Effector memory CD8-positive, alpha-beta T cell (primary cell): ENCODE measurements around the gene ACSM2A.
"Not testable (repeated sequence)": the region's sequence is repeated elsewhere in the genome, so short reads cannot be mapped to it uniquely, and the experiment has no call there.

ENCODE experiments used
- ATAC-seq: fragments of 150-1000 bp; cut with Tn5 transposase; replicated peaks from 2 replicates; pipeline ENCODE4 v1.10.0; 2021; ENCODE audit warnings: mild to moderate bottlenecking, moderate library complexity
- DNase-seq, 3 experiments: peaks; one replicate each; pipeline ENCODE4 v3.0.0; 2021
- H3K27ac Mint-ChIP-seq, 2 donors: one replicate each; pipeline ENCODE4 v1.8.0; 2022; ENCODE audit warnings: mild to moderate bottlenecking in 2 of 2, mixed read lengths in 2 of 2, moderate library complexity in 2 of 2
- H3K27me3 Mint-ChIP-seq, 2 donors: one replicate each; pipeline ENCODE4 v1.8.0; 2022; ENCODE audit warnings: mixed read lengths in 2 of 2
- H3K36me3 Mint-ChIP-seq: one replicate; pipeline ENCODE4 v1.8.0; 2022; ENCODE audit warnings: mild to moderate bottlenecking, moderate library complexity, mixed read lengths; ENCODE audit not compliant: insufficient read depth
- H3K4me1 Mint-ChIP-seq, 2 donors: one replicate each; pipeline ENCODE4 v1.8.0; 2022; ENCODE audit warnings: low read depth in 2 of 2, mixed read lengths in 2 of 2
- H3K4me3 Mint-ChIP-seq, 2 donors: one replicate each; pipeline ENCODE4 v1.8.0; 2022; ENCODE audit warnings: mild to moderate bottlenecking in 2 of 2, mixed read lengths in 2 of 2, moderate library complexity in 2 of 2
- H3K9me3 Mint-ChIP-seq, 2 donors: one replicate each; pipeline ENCODE4 v1.8.0; 2022; ENCODE audit warnings: mixed read lengths in 2 of 2

ACSM2A gene

GRCh38 chr16:20532284-20532792, 81.0 kb downstream of the ACSM2A start:
- H3K27ac Mint-ChIP-seq, ATAC-seq, H3K4me1 Mint-ChIP-seq, DNase-seq, H3K36me3 Mint-ChIP-seq, H3K9me3 Mint-ChIP-seq, H3K4me3 Mint-ChIP-seq, H3K27me3 Mint-ChIP-seq: not testable (repeated sequence)

GRCh38 chr16:20536669-20537068, 85.3 kb downstream of the ACSM2A start:
- H3K27me3 Mint-ChIP-seq, H3K4me1 Mint-ChIP-seq, DNase-seq, H3K27ac Mint-ChIP-seq, H3K9me3 Mint-ChIP-seq, H3K36me3 Mint-ChIP-seq, ATAC-seq, H3K4me3 Mint-ChIP-seq: not testable (repeated sequence)
